CD4-positive, alpha-beta T cell treated with Interleukin-12 subunit alpha and Interleukin-12 subunit beta, for 1 hour (primary cell): ENCODE measurements around the gene SIRT3.

Source experiments
- DNase-seq: peaks from one replicate; pipeline ENCODE4 v3.0.0-alpha.2; 2020

Gene SIRT3

GRCh38 chr11:213111-213510 lies 23.0 kb downstream of the SIRT3 start:
- DNase-seq = no peak

- no peak for DNase-seq
Measured at GRCh38 chr11:212150-213100, 23.7 kb downstream of the SIRT3 start.

GRCh38 chr11:211741-212140 lies 24.4 kb downstream of the SIRT3 start:
- DNase-seq = no peak

DNA sequence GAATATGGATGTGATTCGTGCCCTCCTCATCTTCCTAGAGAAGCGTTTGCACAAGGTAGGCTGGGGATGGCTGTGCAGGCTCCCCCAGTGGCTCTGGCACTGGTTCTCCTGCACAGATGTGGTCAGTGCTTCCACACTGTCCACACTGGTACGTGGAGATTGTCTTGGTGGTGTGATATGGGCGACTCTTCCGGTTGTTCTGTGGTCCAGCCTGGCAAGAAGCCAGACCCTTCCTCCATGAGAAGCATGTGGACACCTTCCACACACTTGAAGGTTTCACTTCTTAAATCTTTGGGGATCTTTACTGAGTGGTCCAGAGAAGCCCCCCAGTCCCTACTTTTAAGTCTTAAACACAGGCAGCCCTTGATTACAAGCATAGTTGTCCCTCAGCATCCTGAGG lies 24.8 kb downstream of the SIRT3 start:
- DNase-seq = no peak

- no peak for DNase-seq
Measured at GRCh38 chr11:210803-211180, 25.4 kb downstream of the SIRT3 start.

DNA sequence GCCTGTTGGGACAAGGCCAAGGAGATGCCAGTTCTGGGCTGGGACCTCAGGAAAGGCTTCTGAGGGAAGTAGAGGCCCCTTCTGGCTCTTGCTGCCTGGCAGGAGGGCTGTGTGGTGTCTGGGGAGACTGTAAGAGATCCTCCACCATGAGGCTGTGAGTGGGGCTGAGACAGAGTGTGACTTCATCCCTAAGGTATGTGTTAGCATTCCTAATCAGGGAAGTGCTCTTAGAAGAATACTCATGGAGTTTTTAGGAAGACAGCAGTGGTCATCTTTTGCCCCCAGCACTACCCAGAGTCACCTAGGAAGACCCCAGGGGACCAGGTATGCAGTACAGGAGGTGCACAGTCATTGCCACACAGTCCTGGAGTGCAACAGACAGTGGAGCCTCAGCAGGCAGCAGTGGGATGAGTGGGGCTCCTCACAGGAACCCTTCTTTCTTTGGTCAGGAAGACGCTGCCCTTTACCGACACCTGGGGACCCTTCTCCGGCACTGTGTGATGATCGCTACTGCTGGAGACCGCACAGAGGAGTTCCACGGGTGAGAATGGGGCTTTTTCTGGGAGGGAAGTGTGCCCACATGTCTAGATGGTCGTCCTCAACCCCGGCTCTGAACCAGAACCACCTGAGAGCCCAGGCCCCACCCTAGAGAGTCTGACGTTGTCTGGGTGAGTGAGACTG lies 25.9 kb downstream of the SIRT3 start:
- DNase-seq = no peak

DNA sequence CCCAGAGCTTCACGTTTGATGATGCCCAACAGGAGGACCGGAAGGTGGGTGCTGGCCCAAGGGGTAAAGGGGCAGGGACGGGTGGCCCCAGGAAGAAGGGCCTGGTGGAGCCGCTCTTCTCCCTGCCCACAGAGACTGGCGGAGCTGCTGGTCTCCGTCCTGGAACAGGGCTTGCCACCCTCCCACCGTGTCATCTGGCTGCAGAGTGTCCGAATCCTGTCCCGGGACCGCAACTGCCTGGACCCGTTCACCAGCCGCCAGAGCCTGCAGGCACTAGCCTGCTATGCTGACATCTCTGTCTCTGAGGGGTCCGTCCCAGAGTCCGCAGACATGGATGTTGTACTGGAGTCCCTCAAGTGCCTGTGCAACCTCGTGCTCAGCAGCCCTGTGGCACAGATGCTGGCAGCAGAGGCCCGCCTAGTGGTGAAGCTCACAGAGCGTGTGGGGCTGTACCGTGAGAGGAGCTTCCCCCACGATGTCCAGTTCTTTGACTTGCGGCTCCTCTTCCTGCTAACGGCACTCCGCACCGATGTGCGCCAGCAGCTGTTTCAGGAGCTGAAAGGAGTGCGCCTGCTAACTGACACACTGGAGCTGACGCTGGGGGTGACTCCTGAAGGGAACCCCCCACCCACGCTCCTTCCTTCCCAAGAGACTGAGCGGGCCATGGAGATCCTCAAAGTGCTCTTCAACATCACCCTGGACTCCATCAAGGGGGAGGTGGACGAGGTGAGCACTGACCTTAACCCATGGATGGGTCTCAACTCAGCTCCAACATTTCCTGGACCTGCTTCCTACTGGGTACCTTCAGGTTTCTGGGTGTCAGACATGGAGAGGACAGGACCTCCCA lies 26.6 kb downstream of the SIRT3 start:
- DNase-seq = no peak

DNA sequence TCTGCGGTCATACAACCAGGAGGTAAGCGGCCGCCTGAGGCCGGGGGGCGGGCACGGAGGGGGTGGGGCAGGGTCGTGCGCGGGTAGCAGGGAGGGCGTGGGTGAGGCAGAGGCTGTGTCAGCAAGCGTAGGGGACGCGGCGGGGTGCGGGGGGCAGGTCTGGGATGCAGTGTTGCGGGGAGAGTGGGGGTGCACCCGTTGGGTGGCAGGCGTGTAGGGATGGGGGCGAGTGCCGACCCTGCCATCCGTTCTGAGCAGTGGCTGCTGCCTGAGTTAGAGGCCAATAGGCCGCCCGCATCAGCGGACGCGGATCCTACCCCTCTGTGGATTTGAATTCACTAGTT lies 27.3 kb downstream of the SIRT3 start:
- DNase-seq = no peak

DNA sequence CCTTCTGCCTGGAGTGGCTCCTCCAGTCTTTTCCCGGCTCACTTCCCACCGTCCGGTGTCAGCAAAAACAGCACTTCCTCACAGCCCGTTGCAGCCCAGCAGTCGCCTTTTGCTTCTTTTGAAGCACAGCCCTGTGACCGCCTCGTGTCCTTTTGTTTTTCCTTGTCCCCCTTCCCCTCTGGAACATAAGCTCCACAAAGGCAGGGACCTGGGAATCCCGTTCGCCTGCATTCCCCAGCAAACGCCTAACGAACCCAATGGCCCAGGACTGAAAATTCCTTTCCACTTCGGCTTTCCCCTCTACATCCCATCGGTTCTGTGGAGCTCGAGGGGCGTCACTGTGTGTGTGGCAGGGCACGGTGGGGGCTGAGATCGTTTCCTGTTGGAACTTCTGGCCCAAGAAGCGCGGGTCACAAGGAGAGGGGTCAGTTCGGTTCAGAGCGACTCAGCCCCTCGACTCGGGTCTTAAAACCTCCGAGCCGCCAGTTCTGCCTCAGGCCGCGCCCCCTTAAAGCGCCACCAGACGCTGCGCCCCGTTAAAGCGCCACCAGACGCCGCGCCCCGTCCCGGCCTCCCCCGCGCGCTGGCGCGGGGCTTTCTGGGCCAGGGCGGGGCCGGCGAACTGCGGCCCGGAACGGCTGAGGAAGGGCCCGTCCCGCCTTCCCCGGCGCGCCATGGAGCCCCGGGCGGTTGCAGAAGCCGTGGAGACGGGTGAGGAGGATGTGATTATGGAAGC lies 27.8 kb downstream of the SIRT3 start:
- DNase-seq = peak; percentile 85

GRCh38 chr11:207863-208180 lies 28.3 kb downstream of the SIRT3 start:
- DNase-seq = no peak

GRCh38 chr11:207208-207862 lies 28.8 kb downstream of the SIRT3 start, which contains the start of the genes BET1L and RIC8A:
Gene BET1L, minus strand, starts transcription at chr11:207399. Its CDS starts 78 bp downstream, at chr11:207321.
Gene RIC8A, plus strand, starts transcription at chr11:207708. Its CDS starts 1,147 bp downstream, at chr11:208855.
- peak; percentile 99 for DNase-seq

GRCh38 chr11:206526-207207 lies 29.5 kb downstream of the SIRT3 start:
- DNase-seq = peak; percentile 24

- DNase-seq = no peak
Measured at GRCh38 chr11:206002-206384, 30.1 kb downstream of the SIRT3 start.

GRCh38 chr11:205221-206001 lies 30.7 kb downstream of the SIRT3 start:
- no peak for DNase-seq

DNA sequence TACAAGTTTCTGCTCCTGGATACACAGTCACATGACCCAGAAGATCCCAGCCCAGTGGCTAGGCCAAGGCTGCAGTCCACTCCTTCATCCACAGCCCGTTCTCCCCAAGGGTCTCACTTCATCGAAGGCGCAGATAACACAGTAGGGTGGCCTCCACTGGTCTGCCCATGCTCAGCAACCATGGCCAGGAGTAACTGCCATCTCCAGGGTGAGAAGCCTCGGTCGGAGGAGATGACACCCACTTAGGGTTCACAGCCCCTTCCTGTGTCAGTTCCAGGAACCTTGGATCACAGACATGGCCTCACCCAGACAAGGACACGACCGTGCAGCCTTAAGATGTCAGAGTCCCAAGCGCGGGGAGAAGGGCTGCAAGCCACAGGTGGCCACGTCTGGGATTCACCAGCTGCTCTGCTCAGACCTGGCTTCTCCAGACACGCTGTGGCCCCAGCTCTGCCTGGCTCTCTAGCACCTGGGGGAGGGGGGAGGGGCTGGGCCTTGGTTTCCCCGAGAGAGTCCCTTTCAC lies 31.5 kb downstream of the SIRT3 start:
- DNase-seq = no peak

DNA sequence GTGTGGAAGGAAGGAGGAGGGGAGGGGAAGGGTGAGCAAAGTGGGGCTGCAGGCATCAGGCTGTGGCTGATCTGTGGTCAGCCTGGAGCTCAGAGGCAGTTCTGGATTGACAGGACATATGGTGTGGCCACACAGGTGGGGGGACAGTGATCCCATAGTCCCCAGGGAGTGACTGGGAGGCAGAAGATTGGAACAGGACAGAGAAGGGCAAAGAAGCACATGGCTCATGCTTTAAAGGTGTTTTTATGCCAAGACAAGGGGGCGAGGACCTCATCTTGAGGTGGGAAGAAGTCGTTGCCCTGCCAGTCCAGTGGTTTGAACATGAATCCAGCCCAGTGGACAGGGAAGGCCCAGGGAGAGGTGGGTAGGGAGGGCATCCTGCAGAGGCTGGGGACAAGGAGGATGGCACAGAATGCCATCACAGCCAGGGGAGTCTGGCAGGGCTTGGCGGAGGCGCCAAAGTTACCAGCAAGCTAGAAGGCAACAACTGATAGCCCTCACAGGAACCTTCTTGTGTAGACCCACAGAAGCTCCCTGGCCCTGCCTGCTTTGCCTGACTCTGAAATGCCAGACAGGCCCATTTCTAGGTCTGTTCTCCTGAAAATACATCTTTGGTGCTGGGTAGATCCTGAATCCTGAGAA lies 32.1 kb downstream of the SIRT3 start:
- DNase-seq = no peak

DNA sequence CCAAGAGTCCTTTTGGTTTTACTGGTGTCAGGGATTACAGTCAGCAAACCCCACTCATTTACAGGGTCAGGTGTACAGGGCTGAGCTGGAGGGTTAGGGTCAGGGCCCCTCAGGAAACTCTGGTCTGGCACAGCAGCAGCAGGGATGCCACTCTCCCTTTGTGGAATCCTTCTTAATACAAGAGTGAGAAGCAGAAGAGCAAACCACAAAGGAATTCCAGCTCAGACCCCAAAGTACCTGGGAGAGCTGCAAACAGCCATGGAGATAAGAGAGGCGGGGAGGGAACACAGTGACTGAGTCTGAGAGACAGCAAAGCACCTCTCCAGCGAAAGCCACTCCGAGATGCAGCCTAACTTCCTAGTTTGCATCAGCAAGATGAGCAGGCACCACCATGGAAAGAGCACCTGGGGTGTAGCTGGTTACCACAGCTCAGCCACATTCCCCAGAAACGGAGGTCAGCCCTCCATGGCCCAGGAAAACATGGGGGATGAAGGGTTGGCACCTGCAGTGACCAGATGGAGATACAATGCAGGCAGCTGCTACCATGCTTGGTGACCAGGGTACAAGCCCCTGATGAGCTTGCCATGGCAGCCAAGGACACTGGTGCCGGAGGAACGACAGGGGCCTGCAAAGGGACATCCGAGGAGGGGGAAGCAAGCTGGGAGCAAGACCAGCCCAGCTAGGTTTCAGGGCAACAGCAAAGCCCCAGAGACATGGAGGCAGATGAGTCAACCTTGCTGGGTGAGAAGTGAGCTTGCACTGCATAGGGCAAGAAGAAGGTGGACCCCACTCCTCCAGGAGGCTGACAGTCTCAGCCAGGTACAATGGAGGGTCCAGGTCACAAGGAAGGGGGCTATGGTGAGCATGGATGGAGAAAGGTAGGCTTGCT lies 32.8 kb downstream of the SIRT3 start:
- no peak for DNase-seq

- DNase-seq = no peak
Measured at GRCh38 chr11:202490-202889, 33.7 kb downstream of the SIRT3 start.

DNA sequence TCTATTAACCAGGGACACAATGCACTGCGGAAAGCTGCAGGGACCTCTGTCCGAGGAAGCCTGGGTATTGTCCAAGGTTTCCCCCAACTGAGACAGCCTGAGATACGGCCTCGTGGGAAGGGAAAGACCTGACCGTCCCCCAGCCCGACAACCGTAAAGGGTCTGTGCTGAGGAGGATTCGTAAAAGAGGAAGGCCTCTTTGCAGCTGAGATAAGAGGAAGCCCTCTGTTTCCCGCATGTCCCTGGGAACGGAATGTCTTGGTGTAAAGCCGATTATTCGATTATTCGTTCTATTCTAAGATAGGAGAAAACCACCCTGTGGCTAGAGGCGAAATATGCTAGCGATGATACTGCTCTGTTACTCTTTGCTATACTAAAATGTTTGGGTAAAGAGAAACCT lies 34.2 kb downstream of the SIRT3 start:
- DNase-seq = no peak
